GM20431 (cell line): ENCODE measurements around the gene TICAM2.
"Not testable (repeated sequence)": the region's sequence is repeated elsewhere in the genome, so short reads cannot be mapped to it uniquely, and the experiment has no call there.

ENCODE experiments used
- in situ Hi-C: fragments of 300-500 bp; cut with MseI, MboI; formaldehyde crosslinking; loops from one replicate; pipeline ENCODE4 v1.15.0; 2020; ENCODE audit warnings: low sequenced_read_pairs; ENCODE audit not compliant: unreplicated experiment

Gene TICAM2, protein sequence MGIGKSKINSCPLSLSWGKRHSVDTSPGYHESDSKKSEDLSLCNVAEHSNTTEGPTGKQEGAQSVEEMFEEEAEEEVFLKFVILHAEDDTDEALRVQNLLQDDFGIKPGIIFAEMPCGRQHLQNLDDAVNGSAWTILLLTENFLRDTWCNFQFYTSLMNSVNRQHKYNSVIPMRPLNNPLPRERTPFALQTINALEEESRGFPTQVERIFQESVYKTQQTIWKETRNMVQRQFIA

DNA sequence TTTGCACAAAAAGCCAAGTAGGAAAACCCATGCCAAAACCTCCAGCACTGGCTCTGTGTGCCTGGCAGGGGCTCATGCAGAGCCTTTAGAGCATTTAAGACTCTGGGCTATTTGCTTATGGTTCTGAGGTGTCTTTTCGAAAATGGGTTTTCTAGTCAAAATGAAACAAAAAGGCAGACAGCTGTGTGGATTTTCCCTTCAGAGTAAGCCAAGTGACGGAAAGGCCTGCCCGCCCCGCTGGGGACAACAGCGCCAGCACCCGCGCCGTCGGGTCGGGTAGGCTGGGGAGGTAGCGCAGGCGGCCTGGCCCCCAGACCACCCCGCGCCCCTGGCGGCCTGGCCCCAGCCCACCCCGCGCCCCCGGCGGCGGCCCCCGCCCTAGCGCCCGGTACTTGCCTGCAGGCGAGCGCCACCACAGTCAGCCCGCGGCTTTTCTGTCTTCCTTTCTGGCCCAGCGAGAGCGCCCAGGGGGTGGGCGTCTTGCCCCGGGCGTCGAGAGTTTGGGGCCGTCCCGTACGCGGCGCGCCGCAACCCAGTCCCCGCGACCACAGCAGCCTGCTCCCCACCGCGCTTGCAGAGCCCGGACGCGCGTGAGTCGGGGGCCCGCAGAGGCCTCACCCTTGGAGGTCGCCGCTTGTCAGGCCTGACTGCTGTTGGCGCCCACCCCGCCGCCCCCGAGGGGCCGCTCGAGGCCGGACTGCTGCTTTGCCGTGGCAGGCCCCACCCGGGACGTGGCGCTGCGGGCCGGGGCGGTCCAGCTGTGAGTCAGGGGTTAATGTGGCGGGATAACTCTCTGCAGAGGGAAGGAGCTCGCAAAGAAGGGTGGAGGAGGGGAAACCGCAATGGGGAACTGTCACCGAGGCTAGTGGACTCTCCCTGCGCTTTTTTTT lies at the start of gene TICAM2:
Gene TICAM2 (minus strand): TSS at position 779 of the 890 bp plus-strand sequence. CDS start 21,223 bp downstream, outside the sequence.
- in situ Hi-C loops = no loop called here

DNA sequence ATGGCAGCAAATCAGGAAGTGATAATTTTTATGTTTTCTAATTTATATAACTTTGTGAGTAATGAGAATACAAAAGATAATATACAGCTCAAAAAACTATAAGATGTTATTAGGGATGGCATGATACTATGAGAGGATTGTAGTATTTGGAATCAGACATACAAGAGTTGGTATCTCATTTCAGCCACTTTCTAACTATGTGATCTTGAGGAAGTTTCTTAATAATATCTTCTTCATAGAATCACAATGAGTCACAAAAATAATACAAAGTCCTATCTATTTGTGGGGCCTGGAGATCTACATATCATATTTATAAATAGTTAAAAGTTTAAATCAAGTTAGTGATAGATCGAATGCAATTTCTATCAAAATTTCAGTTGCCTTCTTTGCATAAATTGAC lies 47.3 kb upstream of the TICAM2 start:
- in situ Hi-C loops = no loop called here

DNA sequence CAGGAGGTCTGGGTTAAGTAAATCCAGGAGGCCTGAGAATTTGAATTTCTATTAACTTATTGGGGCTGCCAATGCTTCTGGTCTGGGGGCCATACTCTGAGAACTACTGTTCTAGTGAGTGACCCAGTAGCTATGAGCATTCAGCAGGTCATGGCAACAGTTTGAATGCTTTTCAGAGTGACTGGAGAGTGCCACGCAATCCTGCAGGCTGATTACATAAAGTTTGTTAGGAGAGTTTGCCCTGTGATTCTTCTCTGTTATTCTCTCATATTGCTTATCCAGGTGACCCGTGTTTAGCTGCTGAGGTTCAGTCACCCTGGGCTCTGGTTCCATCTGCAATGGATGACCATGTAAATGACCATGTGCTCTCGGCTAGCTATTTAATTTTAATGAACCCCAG lies 45.8 kb upstream of the TICAM2 start:
- in situ Hi-C loops = no loop called here

DNA sequence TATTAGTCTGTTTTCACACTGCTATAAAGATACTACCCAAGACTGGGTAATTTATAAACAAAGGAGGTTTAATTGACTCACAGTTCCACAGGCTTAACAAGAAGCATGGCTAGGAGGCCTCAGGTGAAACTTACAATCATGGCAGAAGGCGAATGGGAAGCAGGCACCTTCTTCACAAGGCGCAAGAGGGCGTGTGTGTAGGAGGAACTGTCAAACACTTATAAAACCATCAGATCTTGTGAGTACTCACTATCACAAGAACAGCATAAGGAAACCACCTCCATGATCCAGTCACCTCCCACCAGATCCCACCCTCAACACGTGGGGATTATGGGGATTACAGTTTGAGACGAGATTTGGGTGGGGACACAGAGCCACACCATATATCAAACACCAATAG lies 43.1 kb upstream of the TICAM2 start:
- in situ Hi-C loops = not testable (repeated sequence)

DNA sequence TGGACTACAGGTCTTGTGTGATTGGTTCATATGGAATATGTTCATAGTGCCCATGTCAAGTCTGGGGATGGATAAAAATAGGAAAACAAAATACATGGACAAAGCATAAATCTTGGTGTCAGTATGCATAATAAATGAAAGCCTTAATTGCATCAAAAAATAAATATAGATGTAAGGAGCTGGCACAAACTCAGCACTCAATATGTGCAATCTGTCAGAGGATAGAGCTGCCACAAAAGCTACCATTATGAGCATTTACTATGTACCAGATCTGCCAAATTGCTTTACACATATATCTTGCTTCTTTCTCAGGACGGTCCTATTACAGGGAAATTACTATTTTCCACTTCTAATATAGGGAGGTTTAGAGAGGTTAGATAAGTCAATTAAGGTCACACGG lies 41.8 kb upstream of the TICAM2 start:
- in situ Hi-C loops = no loop called here

DNA sequence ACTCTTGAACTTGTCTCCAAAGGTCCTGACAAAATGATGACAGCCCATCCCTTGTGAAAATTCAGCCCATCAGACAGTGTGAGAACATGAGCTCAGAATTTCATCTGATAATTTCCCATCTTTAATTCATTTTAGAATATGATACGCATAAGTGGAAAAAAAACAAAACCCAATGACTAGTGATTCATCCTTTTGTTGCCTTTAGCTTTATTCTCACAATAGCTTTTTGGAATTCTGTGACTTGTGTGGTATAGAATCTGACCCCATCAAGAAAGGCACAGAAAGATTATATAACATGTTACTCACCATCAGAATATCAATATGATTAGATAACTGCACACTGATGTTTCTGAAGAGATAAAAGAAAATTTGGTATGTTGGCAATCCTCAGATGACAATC lies 39.7 kb upstream of the TICAM2 start:
- in situ Hi-C loops = no loop called here

DNA sequence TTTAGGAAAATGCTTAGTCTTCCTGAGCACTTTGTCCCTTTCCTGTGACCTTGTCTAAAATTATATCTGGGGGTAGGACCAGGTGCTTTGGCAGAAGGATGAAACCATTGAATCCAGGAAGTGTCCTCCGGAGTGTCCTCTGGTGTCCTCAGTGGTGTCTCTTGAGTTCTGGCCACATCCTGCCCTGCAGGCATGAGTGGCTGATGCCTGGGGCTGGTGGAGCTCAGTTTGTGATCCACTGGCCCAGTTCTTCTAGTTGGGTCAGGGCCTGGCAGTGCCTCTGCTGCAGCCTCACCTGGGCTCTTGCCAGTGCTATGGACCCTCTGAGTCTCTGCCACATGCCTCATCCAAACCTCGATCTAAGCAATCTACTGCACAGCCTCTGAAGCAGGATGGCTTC lies 38.0 kb upstream of the TICAM2 start:
- in situ Hi-C loops = no loop called here

DNA sequence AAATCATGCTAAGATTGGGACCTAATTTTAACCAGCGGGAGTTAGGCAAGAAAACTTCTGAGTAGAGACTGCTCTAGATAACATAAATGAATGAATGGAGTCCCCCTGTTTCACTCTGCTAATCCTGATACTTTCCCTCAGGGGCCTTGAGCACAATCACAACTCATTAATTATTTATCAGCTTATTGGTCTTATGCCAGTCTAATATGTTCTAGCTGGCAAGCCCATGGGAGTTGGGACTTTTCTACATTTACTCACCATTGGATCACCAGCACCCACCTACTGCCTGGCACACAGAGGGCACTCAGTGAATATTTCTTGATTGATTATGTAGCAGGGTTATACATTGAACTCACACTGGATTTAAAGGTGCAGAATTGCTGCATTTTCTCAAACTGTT lies 37.1 kb upstream of the TICAM2 start:
- in situ Hi-C loops = no loop called here

DNA sequence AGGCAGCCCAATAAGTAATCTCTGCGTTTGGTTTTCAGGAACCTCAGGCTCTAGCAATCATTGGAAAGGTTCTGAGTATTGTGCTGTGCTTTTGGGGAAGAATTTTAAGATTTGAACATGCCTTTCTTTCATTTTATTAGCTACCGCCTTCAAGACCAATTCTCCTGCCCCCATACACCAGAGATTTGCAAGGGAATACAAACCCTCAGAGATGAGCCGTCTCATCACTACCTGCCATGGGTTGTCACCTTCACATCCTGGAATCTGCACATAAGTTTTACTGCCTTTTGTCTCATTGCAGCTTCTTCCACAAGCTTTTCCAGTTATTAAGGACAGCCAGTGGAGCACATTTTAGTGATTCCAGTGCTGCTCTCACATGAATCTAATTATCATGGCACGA lies 35.2 kb upstream of the TICAM2 start:
- in situ Hi-C loops = no loop called here

DNA sequence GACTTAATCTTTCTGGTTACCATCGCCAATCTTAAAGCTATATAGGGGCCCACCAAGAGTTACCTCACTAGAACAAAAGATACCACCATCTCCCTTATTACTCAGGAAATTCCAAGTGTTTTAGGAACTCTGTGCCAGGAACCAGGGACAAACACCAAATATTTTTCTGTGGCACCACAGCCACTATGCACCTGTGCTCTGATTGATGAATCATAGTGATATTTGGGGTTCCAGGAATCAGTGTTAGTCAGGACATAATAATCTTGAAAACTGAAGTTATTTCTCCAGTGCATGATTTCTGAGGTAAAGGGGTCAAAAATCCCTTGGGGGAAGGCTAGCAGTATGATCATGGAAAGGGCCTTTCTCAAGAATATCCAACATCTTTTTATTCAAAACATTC lies 33.7 kb upstream of the TICAM2 start:
- in situ Hi-C loops = no loop called here

DNA sequence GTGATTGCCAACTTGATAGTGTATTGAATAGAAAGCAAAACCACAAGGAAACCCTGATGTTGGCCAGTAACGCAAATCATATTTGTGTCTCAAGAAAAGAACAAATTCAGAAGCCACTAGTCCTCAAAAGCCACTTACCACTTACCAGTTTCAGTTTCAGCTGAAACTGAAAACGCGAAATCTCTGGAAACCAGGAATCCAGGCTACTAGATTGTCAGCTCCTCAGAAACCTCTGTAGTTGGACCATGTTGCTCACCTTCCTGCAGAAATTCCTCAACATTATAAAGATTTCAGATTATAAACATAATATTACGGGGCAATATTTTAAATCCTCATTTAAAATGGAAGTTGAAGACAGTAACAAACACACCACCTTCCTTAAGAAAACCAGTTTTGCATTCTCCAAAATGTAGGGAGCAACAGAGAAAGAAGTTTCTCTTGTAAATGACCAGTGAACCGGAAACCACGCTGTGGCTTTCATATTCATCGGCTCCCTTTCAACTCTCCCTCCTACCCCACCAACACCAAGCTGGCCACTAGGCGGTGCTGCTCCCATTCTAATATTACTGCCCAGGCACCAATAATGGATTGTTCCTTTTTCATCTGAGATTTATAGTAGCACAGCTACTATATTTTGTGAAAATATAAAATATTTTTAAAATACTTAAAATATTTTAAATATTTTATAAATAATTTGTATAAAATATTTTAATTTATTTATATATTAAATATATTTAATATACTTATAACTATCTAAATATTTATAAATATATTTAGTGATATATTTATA lies 32.3 kb upstream of the TICAM2 start:
- in situ Hi-C loops = no loop called here

DNA sequence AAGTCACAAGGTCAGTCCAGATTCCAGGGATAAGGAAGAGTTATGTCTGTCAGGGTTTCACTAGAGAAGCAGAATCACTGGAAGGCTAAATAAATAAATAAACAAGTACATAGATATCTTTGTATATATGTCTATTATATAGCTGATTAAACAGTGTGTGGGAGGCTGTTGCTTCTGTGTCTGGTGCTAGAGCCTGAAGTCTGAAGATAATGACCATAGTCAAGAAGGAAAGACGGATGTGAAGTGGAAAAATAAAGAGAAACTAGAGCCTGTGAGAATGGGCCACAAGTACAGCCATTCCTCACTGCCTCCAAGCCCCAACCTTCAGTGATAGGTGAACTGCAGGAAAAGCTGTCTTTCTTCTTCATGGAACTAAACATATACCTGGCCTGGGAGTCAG lies 27.6 kb upstream of the TICAM2 start:
- in situ Hi-C loops = no loop called here

DNA sequence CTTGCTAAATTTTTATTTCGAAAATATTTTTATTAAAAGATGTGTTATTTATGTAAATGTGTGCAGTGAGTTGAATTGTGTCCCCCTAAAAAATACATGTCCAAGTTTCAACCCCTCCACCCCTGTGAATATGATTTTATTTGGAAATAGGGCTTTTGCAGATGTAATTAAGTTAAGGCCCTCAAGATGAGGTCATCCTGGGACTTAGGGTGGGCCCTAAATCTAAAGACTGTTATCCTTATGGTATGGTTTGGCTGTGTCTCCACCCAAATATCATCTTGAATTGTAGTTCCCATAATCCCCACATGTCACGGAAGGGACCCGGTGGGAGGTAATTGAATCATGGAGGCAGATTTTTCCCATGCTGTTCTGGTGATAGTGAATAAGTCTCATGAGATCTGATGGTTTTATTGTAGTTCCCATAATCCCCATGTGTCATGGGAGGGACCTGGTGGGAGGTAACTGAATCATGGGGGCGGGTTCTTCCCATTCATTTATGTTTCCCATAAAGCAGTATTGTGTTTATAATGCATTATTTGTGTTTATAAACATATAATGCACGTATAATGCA lies 25.1 kb upstream of the TICAM2 start:
- in situ Hi-C loops = no loop called here

DNA sequence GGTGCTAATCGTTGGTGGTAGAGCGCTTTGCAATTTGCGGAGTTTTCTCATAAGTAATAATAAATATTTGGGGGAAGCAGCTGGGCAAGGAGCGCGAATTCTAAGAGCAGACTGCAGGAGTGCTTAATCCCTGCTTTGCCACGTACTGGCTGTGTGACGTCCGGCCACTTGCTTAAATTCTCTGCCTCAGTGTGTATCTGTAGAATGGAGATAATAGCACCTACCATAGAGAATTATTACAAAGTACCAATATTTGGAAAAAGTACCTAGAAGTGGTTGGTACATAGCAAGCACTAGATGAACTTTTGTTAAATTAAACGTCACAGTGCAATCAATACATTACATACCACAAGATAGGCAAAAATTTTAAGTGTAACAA lies 24.2 kb upstream of the TICAM2 start:
- in situ Hi-C loops = no loop called here

DNA sequence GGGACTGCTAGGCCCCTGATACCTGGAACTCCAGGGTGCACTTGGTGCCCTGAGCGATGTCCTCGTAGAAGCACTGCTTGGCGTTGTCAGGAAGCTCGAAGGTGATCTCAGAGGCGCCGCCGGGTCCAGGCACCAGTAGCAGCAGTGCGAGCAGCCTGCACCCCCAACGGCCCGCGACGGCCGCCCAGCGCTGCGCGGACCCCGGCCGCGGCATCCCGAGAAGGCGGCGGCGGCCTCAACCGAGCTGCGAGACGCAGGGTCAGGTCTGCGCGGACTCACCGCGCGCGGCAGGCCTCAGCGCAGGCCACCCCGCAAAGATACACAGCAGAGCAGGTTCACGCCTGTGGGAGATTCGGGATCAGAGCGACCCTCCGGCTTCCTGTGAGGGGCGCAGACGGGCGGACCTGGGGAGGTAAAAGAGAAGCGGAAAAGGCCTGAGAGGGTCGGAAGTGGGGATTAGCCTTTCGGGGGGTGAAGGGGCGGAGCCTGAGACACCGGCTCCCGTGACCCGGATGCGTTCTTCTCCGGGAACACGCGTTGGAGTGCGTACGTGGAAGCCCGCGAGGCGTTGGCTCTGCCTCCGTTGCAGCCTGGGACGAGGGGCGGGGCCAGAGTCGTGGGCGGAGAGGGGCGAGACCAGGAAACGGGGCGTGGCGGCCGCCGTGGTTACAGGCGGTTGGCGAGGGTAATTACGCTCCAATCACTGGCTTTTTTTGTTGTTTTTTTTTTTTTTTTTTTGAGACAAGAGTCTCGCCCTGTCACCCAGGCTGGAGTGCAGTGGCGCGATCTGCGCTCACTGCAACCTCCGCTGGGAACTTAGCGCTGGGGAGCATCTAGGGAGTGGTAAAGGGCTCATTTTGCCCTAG lies 23.5 kb upstream of the TICAM2 start, which contains the start of gene TMED7:
Gene TMED7 (minus strand): TSS at position 458 of the 866 bp plus-strand sequence. CDS start 244 bp downstream, at position 214.
- in situ Hi-C loops = no loop called here

DNA sequence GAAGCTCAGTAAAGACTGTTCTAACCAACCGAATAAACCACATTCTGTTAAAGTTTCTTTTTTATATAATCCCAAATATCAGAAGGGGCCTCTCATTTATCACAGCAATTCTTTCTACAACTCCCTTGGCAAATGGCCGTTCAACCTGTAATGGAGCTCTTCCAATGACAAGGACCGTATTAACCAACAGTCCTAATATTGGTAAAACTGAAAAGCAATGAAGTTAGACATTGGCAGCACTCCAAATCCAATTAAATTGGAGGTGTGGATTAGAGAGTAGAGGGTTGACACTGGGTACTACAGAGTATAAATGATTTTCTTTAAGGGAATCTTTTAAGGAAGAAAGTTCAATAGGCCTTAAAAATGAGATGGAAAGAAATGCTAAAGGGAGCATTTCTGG lies 22.7 kb upstream of the TICAM2 start:
- in situ Hi-C loops = no loop called here

DNA sequence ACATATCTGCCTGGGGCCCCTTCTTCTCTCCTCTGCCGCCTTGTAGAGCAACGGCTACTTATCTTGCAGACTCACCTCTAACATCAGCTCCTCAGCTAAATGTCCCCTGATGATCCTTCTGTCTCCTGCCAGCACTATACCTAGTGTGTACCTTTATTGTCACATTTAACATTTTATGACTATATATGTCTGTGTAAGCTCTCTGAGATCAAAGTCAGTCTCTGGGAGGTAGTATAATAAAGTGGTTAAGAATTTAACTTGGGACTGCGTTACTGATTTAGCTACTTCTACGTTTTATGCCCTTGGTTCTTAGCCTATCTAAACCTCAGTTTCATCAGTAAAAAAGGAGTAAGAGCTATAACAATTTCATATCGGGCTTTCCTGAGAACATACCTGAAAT lies 21.4 kb upstream of the TICAM2 start:
- in situ Hi-C loops = no loop called here

DNA sequence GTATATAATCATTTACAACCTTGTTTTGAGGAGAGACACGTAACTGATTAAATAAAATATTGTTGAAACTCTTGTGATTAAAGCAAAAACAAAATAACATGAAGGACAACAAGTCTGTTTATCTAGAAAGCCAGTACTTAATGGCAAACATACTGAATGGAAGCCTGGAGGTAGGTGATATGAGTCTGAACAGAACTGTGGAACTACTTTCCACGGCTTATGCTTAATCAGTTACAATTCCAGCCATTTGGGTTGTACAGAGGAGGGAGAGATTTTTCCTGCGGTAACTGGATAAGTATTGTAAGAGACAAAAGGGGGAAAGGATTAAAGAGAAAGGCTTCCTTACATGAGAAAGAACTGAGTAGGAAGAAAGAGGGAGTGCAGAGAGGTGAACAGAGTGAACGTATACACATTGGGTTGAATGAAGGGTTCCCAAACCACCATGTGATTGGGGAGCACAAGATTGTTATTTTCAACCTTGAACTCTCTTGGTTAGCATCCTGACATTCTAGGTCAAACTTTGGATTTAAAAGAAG lies 19.2 kb upstream of the TICAM2 start:
- in situ Hi-C loops = no loop called here

DNA sequence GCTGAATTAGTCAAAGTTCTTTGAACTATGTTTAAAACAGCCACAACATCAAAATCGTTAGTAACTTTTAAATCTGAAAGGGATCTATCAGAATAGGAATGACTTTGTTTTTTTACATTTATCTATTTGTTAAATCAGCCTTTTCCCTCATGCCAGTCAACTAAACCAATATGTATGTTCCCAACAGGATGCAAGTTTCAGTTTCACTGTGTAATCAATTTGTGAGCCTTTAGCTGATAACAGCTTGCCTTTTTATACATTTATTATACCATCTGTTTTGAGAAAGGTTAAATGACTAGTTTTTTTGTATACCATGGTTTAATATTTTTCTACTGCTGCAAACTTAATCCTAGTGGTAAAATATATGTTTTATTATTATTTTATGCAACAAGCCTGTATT lies 14.6 kb upstream of the TICAM2 start:
- in situ Hi-C loops = no loop called here
